KOPT-K1 (cell line): ENCODE results near the gene MYH10.

ENCODE experiments used
- H3K27ac ChIP-seq: fragments of 200-600 bp; sonication (generic); 2 replicates; pipeline ENCODE4 v1.5.1; 2016; ENCODE audit warnings: antibody characterized with exemption, mild to moderate bottlenecking, low read depth, low read length; ENCODE audit not compliant: poor library complexity, severe bottlenecking
- H3K36me3 ChIP-seq: fragments of 200-600 bp; sonication (generic); 2 replicates; pipeline ENCODE4 v1.5.1; 2017; ENCODE audit warnings: antibody characterized with exemption, mild to moderate bottlenecking, low read length, moderate library complexity; ENCODE audit not compliant: insufficient read depth
- H3K9me3 ChIP-seq: fragments of 200-600 bp; sonication (generic); 2 replicates; pipeline ENCODE4 v1.5.1; 2017; ENCODE audit warnings: antibody characterized with exemption, low read length, mild to moderate bottlenecking; ENCODE audit not compliant: insufficient read depth, poor library complexity, severe bottlenecking

The MYH10 gene

GRCh38 chr17:8659758-8660410, 29.4 kb upstream of the MYH10 start:
- peaks cover 8% of the 10 kb centered on the region for H3K9me3 ChIP-seq
- no peak overlapping the region for H3K27ac ChIP-seq
- no peaks in the 10 kb centered on the region for H3K36me3 ChIP-seq

DNA sequence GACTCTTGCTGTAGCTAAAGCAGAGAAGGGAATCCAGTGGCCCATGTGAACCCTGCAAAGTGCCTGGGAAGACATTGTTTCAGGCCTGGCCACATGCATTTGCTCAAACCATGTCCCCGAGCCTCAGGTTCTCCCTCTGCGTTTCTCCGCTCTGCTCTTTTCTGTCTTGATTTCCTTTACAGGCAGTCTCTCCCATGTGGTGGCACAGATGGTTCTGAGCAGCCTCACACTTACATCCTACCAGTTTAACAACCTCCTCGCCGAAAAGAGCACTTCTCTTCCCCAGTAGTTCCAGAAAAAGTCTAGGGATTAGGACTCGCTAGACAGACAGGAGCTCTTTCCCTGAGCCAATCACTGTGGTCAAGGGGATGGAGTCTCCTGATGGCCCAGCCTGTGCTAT, 28.3 kb upstream of the MYH10 start:
- H3K9me3 ChIP-seq = peaks cover 8% of the 10 kb centered on the region
- no peak overlapping the region for H3K27ac ChIP-seq
- no peaks in the 10 kb centered on the region for H3K36me3 ChIP-seq

DNA sequence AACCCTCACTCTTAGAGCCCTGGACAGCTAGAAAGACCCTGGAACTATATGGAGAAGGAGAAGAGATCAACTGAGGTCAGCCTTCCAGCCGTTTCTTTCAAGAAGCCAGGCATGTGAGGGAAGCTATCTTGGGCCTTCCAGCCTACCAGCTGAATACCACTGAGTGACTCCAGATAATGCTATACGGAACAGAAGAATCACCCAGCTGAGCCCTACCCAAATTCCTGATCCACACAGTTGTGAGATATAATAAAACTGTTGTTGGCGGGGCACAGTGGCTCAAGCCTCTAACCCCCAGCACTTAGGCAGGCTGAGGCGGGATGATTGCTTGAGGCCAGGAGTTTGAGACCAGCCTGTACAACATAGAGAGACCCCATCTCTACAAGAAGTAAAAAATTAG, 26.2 kb upstream of the MYH10 start:
- Histone ChIP-seq H3K36me3 (no peaks in the 10 kb centered on the region), H3K27ac (no peak overlapping the region), H3K9me3 (peaks cover 8% of the 10 kb centered on the region)

GRCh38 chr17:8654822-8655221, 24.3 kb upstream of the MYH10 start:
- Histone ChIP-seq H3K36me3 (no peaks in the 10 kb centered on the region), H3K9me3 (peaks cover 8% of the 10 kb centered on the region), H3K27ac (no peak overlapping the region)

GRCh38 chr17:8651013-8651412, 20.5 kb upstream of the MYH10 start:
- Histone ChIP-seq H3K36me3 (no peaks in the 10 kb centered on the region), H3K9me3 (no peaks in the 10 kb centered on the region), H3K27ac (no peak overlapping the region)

DNA sequence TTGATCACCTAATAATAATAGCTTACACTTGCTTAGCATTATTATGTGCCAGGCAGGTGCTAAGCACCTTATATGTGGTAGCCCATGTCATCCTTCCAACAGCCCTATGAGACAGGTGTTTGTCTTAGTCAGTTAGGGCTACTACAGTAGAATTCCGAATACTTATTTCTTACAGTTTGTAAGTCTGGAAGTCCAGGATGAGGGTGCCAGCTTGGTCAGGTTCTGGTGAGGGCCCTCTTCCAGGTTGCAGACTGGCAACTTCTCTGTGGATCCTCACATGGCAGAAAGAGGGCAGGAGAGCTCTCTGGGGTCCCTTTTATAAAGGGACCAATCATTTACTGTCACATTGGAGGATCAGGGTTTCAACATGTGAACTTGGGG, 19.6 kb upstream of the MYH10 start:
- no peak overlapping the region for H3K27ac ChIP-seq
- no peaks in the 10 kb centered on the region for H3K36me3 ChIP-seq
- no peaks in the 10 kb centered on the region for H3K9me3 ChIP-seq

- Histone ChIP-seq H3K27ac (no peak overlapping the region), H3K9me3 (no peaks in the 10 kb centered on the region), H3K36me3 (no peaks in the 10 kb centered on the region)
Observed at GRCh38 chr17:8649157-8650118, 18.9 kb upstream of the MYH10 start.

- H3K27ac ChIP-seq = no peak overlapping the region
- no peaks in the 10 kb centered on the region for H3K9me3 ChIP-seq
- no peaks in the 10 kb centered on the region for H3K36me3 ChIP-seq
Observed at GRCh38 chr17:8647956-8648355, 17.4 kb upstream of the MYH10 start.

DNA sequence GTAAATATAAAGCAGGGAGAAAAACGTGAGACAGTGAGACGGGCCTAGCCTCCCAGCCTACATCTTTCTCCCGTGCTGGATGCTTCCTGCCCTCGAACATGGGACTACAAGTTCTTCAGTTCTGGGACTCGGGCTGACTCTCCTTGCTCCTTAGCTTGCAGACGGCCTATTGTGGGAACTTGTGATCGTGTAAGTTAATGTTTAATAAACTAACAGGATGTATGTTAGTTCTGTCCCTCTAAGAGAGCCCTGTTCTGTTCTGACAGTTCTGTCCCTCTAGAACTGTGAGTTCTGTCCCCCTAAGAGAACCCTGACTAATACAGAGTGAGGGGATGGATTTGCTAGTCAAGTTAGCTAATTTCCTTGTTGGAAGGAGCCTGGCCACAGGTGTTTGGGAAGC, 16.7 kb upstream of the MYH10 start:
- no peaks in the 10 kb centered on the region for H3K36me3 ChIP-seq
- H3K9me3 ChIP-seq = peaks cover under 1% of the 10 kb centered on the region
- no peak overlapping the region for H3K27ac ChIP-seq

DNA sequence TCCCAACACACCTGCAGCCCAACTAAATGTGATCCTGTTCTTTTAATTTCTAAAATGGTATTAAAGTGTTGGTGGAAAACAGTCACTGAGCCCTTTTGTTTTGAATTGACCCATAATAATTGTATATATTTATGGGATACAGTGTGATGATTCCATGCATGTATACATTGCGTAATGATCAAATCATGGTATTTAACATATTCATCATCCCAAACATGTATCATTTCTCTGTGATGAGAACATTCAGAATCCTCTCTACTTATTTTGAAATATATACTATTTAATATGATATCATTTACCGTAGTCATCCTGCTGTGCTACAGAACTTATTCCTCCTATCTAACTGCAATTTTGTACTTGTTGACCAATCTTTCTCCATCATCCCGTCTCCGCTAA, 14.0 kb upstream of the MYH10 start:
- peaks cover 5% of the 10 kb centered on the region for H3K9me3 ChIP-seq
- no peaks in the 10 kb centered on the region for H3K36me3 ChIP-seq
- no peak overlapping the region for H3K27ac ChIP-seq

DNA sequence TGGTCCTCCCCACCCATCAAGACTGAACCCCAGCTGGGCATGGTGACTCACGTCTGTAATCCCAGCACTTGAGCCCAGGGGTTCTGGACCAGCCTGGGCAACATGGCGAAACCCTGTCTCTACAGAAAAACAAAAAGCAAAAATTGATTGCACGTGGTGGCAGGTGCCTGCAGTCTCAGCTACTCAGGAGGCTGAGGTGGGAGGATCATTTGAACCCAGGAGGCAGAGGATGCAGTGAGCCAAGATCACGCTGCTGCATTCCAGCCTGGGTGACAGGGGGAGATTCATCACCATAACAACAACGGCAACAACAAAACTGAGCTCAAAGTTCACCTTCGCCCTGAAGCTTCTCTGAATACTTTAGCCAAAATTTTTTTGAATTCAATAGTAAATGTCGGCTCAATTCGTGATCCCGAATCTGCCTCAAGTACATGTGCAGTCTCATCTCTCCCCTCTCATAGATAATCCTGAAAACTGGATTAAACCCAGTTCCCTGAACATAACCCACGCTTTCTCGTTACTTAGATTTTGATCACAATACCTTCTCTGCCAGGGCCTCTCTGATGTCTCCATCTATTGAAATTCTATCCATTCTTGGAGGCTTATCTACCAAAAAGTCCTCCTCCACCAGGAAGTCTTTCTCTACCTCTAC, 13.5 kb upstream of the MYH10 start:
- H3K9me3 ChIP-seq = peaks cover 5% of the 10 kb centered on the region
- no peaks in the 10 kb centered on the region for H3K36me3 ChIP-seq
- no peak overlapping the region for H3K27ac ChIP-seq

- no peaks in the 10 kb centered on the region for H3K36me3 ChIP-seq
- peaks cover 5% of the 10 kb centered on the region for H3K9me3 ChIP-seq
- H3K27ac ChIP-seq = no peak overlapping the region
Observed at GRCh38 chr17:8639709-8640108, 9.2 kb upstream of the MYH10 start.

DNA sequence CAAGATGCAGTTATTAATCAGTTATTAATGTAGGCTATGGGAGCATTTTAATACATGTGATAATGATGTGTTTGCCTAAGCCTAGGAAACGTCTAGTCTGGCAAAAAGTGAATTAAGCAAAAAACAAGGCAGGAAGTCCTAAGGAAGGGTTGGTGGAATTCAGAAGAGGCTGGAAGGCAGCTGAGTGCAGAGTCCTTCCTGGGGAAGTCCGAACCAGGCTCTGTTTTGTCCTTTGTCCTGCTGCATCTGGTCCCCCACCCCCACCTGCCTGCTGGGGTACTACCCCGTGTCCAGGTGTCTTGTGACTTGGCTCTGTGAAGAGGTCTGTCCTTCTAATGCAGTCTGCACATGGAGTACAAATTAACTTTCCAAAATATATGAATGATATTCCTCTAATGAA, 1.5 kb upstream of the MYH10 start:
- Histone ChIP-seq H3K27ac (no peak overlapping the region), H3K36me3 (no peaks in the 10 kb centered on the region), H3K9me3 (no peaks in the 10 kb centered on the region)

- Histone ChIP-seq H3K36me3 (no peaks in the 10 kb centered on the region), H3K27ac (peak overlapping the region; percentile 46), H3K9me3 (no peaks in the 10 kb centered on the region)
Observed at GRCh38 chr17:8631554-8631877, 991 bp upstream of the MYH10 start.

GRCh38 chr17:8630802-8631553, 453 bp upstream of the MYH10 start:
- no peaks in the 10 kb centered on the region for H3K9me3 ChIP-seq
- no peaks in the 10 kb centered on the region for H3K36me3 ChIP-seq
- peak overlapping the region; percentile 70 for H3K27ac ChIP-seq
